Endothelial cell of coronary artery (primary cell): ENCODE data around the gene GTF2H1. TPM values are rescaled to one million over a fixed set of nuclear protein-coding genes. Genes with fewer than 3 reads are reported as not detected.

Source experiments
- total RNA-seq: library from RNA; depleted of rRNA; stranded (reverse); fragments of >200 nt; gene quantifications from 2 replicates; pipeline ENCODE4 v1.2.3, GENCODE V29; 2014

Gene GTF2H1
- 47.4 and 48.7 TPM in 2 replicates for total RNA-seq

GRCh38 chr11:18321969-18322711 lies at the start of gene GTF2H1, which contains the start of gene HPS5:
TSS of gene GTF2H1 (plus strand) at chr11:18322567. CDS start at chr11:18333075, 10,508 bp downstream.
TSS of gene HPS5 (minus strand) at chr11:18322140. CDS start at chr11:18317858, 4,282 bp downstream.

DNA sequence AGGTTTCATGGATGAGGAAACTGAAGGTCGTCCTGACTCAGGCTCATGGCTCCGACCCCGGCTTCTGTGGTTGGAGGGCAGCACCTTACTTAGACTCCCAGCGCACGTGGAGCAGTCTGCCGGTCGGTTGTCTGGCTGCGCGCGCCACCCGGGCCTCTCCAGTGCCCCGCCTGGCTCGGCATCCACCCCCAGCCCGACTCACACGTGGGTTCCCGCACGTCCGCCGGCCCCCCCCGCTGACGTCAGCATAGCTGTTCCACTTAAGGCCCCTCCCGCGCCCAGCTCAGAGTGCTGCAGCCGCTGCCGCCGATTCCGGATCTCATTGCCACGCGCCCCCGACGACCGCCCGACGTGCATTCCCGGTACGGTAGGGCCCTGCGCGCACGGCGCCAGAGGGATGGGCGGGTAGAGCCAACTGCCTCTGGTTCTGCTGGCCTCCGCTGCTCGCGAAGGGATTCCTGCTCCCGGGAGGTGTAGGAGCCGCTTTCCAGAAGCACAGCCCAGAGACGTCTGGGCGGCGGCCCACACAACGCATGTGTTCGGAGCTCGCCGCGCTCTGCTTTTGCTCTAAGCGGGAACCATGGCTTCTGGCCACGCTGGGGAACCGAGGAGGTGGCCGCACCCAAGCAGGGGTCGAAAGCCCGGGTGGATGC lies 72.0 kb downstream of the GTF2H1 start, which contains the start of gene LDHA:
Gene LDHA, plus strand, starts transcription at position 289 of the 653 bp plus-strand sequence. CDS start 2,280 bp downstream, outside the sequence.

Other genes with a start within 250 kb of the GTF2H1 start
- gene SAAL1, start 216.5 kb upstream of the GTF2H1 start, total RNA-seq, result 20.0 and 21.5 TPM in 2 replicates
- 0.09 TPM in 1 of 2 replicates, not detected in the other for gene MRGPRX3, start 190.0 kb upstream of the GTF2H1 start, total RNA-seq
- gene MRGPRX4, start 149.7 kb upstream of the GTF2H1 start, total RNA-seq, result not detected in 2 replicates
- not detected in 2 replicates for gene SAA4, start 85.8 kb upstream of the GTF2H1 start, total RNA-seq
- not detected in 2 replicates for gene SAA2, start 73.9 kb upstream of the GTF2H1 start, total RNA-seq
- not detected in 2 replicates for gene SAA1, start 56.3 kb upstream of the GTF2H1 start, total RNA-seq
- 32.2 and 36.2 TPM in 2 replicates for gene HPS5, start 427 bp upstream of the GTF2H1 start, total RNA-seq
- gene LDHA, start 72.0 kb downstream of the GTF2H1 start, total RNA-seq, result 446 and 1,246 TPM in 2 replicates
- gene LDHC, start 89.8 kb downstream of the GTF2H1 start, total RNA-seq, result 0.09 and 0.36 TPM in 2 replicates
- gene LDHAL6A, start 133.3 kb downstream of the GTF2H1 start, total RNA-seq, result not detected in 2 replicates
- gene TSG101, start 204.4 kb downstream of the GTF2H1 start, total RNA-seq, result 39.4 and 45.8 TPM in 2 replicates